ENCODE results near the gene PCYT2.

- TF ChIP-seq, protein P1, sequence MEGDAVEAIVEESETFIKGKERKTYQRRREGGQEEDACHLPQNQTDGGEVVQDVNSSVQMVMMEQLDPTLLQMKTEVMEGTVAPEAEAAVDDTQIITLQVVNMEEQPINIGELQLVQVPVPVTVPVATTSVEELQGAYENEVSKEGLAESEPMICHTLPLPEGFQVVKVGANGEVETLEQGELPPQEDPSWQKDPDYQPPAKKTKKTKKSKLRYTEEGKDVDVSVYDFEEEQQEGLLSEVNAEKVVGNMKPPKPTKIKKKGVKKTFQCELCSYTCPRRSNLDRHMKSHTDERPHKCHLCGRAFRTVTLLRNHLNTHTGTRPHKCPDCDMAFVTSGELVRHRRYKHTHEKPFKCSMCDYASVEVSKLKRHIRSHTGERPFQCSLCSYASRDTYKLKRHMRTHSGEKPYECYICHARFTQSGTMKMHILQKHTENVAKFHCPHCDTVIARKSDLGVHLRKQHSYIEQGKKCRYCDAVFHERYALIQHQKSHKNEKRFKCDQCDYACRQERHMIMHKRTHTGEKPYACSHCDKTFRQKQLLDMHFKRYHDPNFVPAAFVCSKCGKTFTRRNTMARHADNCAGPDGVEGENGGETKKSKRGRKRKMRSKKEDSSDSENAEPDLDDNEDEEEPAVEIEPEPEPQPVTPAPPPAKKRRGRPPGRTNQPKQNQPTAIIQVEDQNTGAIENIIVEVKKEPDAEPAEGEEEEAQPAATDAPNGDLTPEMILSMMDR (IDR thresholded peaks at IDR 0.05) = no peak
- TF ChIP-seq POLR2A (IDR thresholded peaks at IDR 0.05) (no peak), EP300 (IDR thresholded peaks at IDR 0.05) (no peak)
Measured at GRCh38 chr17:81891303-81891552, 20.0 kb downstream of the PCYT2 start.
